HG03045 (cell line): ENCODE data around the gene HOXC13.

Experiments
- ATAC-seq: cut with Tn5 transposase; IDR thresholded peaks from one replicate; pipeline ENCODE4 v1.9.1; 2021; ENCODE audit warnings: mild to moderate bottlenecking, moderate library complexity; ENCODE audit not compliant: unreplicated experiment

Gene HOXC13

DNA sequence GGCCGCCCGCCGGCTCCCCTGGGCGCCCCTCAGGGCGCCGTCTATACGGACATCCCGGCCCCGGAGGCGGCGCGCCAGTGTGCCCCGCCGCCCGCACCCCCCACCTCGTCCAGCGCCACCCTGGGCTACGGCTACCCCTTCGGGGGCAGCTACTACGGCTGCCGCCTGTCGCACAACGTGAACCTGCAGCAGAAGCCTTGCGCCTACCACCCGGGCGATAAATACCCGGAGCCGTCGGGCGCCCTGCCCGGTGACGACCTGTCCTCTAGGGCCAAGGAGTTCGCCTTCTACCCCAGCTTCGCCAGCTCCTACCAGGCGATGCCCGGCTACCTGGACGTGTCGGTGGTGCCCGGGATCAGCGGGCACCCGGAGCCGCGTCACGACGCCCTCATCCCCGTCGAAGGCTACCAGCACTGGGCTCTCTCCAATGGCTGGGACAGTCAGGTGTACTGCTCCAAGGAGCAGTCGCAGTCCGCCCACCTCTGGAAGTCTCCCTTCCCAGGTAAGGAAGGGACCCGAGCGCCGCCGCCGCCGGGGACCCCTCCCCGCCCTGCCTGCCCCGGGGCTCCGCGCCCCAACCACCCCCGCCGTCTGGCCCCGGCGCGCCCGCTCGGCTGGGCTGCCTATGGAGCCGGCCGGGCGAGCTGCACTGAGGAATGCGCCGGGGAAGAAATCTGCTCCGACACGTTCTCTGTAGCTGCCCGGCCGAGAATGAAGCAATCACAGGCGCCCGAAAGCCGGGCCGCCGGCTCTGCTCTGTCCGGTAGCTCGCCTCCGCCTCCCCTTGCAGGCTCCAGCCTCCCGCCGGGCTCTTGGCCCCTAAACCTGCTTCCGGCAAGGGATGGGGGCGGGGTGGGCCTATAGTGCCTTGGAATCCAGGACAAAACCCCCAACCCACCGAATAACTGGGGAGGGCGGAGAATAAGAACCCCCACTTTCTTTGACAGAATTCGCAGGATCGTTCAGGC, 794 bp downstream of the HOXC13 start:
- no peak for ATAC-seq

DNA sequence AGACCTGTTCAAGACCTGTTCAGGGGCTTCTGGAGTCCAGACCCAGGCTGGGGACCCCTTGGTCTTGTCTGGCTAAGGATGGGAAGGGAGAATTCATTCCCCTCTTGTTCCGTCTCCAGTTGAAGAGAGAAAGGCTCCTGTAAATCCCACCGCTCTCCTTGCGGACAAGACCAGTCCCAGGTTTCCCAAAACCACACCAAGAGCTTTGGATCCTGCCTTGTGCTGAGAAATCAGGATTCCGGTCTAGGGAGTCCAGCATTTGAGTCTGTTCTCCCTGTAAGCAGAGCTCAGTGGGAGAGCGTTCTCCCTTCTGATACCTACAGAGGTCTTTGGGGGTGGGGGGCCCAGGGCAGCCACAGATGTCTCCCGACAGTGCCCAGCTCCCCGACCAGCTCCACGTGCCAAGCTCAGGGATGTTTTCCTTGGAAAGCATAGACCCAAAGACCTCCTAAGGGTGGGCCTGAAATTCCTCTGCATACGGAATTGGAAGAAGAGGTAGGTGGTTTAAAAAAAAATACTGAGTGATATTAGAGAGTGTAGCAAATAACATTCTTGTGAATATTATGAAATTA, 1.9 kb downstream of the HOXC13 start:
- ATAC-seq: no peak

DNA sequence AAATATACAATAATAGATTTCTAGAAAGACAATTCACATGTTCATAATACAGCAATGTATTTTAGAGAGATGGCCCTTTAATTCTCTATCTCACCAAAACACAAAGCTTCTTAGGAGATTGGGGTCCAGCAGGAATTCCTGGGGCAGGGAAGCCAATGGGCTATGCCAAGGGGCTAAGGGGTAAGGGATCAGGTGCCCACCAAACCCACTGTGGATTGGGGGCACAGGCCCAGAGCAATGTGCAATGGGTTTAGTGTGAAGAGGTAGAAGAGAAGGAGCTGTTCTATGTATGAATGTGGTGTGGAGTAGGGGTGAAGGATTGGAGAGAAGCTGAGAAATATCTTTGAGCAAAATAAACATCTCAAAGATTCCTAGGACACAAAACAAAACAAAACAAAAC, 2.6 kb downstream of the HOXC13 start:
- no peak for ATAC-seq

DNA sequence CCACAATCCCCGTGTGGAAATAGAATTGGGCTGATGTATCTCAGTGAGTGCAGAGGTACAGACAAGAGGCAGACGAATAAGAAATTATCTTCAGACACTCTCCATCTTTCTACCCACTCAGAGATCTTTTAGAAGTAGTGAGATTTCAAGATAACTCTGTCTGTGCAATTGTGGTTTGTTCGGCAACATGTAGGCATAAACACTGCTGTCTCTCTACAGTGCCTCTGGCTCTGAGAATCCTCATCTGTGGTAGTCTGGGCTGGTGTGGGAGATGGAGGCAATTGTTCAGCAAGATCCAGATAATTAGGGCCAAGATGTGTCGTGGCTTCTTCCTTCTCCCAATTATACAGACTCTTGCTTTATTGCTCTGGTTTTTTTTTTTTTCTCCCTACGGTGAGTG, 3.1 kb downstream of the HOXC13 start:
- no peak for ATAC-seq

DNA sequence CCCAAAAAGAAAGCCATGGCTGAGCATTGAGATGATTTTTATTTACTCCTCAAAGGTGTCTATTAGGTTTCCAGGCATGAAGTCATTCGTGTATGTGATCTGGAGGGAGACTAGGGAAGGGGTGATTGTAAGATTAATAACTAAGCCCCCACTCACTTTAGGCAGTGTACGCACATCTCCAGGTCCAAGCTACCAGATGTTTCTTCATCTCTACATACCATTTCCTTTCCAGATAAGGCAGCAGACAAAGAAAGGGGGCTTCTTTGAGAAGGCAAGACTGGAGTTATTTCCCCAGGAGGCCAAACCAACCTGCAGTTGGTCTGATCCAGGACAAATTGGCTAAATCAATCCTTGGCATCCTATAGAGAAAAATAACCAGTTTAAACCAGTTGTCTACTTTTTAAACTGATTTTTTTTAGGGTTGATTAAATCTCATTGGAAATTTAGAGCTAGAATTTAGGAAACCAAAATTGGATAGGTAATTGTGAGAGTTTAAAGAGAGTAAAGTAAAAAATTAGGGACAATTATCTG, 3.9 kb downstream of the HOXC13 start:
- ATAC-seq: no peak

DNA sequence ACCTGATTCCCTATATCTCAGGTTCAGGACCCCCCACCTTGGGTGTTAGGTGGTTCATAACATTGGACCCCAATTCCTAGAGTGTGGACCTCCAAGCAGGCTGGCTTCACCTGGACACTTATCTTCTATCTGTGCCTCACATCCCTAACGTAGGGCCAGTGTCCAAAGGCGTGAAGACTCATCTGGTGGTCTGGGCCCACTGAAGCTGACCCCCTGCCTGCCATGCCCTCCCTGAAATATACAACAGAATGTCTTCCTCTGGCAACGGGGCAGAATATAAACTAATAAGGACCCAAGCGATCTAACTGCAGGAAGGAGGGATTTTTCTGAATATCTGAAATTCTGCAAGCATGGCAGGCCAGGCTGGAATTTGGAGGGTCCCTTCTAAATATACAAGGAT, 5.6 kb downstream of the HOXC13 start:
- no peak for ATAC-seq

DNA sequence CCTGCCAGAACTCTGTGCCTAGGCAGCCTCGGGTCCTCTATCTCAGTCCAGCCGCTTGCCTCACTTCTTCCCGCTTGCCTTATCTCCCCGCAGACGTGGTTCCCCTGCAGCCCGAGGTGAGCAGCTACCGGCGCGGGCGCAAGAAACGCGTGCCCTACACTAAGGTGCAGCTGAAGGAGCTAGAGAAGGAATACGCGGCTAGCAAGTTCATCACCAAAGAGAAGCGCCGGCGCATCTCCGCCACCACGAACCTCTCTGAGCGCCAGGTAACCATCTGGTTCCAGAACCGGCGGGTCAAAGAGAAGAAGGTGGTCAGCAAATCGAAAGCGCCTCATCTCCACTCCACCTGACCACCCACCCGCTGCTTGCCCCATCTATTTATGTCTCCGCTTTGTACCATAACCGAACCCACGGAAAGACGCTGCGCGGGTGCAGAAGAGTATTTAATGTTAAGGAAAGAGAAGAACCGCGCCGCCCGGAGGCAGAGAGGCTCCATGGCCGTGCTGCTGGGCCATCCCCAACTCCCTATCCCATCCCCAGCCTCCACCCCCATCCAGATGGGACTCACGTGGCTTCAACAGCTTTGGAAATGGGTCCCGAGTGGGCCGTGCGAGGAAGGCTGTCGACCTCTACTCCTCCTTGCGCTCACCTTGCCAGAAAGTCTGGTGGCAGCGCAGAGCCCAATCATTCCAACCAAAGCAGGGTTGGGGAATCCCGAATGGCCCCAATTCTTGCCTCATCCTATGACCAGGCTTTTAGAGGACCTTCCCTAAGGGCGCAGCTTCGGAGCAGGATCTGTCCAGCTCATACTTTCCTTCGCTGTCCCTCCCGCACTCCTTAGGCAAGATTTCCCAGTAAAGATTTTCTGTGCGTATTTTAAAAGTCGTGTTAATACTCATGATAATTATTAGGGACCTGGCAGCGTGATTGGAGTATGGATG, 6.5 kb downstream of the HOXC13 start:
- ATAC-seq: no peak

DNA sequence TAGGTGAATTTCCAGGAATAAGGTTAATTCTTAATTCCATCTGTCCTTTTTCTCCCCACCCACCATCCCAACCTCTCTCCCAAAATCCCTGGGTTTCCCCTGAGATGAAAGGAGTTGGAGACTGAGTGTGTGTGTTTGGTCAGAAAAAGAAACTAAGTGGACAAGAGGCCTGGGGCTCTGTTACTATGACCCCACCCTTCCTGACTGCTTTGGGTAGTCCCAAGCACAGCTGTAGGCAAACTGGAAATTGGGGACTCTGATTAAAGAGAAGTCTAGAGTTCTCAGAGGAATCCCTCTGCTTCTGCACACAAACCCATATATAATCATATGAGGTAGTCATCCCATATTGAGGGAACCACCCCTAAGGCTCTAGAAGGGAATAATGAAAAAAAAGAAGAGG, 9.1 kb downstream of the HOXC13 start:
- ATAC-seq: no peak

DNA sequence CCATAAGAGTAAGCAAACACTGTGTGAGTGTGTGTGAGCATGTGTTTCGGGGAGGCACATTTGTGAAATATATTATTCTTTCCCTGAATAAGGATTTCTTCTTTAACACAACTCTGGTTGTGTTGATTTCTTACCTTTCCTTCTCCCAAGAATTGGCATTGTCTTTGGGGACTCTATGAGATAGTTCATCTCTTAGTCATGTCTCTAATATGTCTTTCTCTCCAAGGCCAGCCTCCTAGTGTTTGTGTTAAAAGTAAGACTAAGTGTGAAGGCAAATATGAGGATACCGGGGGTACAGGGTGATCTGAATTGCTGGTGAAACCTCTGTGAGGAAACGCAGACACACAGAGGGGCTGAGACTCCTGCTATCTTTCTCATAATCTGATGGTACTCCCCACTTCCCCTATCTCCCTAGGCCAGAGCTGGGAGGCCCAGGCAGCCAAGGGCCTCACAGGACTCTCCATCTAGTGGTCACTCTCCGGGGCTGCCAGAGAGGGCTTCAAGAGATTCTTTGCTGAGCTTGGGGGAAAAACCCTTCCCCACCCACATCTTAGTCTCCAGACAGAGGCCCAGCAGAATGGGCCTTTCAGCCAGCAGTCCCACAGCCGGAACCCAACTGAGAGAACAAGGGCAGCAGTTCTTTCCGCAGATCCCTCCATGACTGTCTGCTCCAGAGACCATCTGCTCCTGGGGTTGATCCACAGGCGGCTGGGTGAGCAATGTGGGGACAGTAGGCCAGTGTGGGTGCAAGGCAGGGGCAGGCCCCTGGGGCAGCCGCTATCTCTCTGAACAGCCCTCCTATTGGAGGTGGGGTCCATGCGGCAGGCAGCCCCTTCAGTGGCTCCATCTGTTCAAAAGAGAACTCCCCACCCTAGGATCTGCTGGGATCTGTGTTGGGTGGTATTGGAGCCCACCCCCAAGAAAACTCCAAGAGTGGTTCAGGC, 10.3 kb downstream of the HOXC13 start:
- ATAC-seq: no peak

DNA sequence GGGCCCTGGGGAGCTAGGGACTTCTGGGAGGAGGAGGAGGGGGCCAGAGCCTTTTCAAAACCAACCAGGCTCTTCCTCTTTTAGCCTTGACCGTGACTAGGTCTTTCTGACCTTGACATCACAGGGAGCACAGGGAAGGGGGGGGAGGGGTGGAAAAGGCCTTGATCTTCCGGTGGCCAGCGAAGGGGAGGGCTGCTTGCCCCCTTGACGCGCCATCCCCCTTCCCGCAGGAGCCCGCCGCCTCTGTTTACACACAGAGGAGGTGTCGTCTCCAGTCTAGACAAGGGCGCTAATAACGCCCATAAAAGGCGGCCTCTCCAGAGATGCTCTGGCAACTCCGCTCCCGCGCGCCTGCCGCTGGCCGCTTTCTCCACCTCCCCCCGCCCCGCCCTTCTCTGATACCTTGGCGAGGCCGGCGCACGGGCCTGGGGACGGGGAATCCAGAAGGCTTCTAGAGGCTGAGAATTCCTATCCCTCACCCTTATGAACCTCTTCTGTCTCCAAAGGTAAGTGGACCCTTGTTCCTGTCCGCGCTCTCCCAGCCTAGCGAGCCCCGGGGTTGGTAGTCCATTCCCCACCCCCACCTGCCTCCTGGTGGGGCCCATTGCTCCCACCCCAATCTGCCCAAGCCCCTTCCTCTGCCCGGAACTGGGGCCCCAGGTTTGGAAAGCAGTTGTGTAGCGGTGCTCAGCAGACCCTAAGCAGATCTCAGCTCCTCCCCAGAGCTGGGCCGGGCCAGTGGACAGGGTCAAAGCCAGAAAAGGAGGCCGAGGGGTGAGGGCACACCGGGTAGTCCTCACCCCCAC, 11.2 kb downstream of the HOXC13 start:
- ATAC-seq: no peak

DNA sequence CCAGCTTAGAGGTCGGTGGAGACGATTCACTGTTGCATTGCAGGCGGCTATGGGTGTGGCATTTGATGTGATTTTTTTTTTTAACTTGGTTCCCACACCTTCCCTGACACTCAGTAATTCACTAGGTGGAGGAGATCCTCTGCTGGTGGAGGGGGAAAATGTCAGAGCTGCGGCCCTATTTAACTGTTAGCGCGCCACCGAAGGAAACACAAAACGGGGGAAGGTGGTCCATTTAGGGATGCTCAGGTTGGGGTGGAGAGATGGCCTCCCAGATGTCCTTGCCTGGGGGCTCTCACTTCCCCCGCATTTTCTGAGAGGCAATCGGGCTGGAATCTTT, 11.8 kb downstream of the HOXC13 start:
- ATAC-seq: no peak

DNA sequence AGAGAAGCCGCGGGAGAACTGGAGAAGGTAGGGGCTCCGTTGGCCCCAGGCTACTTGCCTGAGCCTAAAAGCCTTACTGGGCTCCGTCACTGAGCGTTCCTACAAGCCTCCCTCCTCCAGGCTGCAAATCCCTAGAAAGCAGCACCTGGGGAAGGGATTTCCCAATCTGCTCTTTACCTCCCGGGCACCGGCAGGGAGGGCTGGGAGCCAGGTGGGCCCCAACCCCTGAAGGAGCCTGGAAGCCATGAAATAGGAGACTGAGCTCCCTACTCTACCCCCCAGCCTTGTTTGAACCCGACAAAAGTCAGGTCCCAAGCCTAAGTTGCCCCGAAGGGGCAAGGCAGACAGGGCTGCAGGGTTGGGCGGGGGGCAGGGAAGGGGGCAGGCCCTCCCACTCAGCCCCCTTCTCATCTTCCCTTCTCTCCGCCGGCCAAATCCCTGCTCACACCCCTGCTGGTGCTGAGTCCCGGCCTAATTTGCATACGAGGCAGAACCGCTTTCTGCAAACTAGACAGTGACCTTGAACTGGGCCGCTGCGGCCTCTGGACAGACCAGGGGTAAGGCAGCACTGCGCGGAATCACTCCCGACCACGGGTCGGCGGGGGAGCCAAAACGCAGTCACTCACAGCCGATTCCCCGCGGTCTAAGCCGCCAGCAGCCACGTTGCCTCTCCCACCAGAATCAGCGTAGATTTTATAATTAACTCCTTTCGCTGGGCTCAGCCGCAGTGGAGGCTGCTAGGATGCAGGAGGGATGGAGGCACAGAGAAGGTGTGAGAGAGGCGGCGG, 12.4 kb downstream of the HOXC13 start:
- no peak for ATAC-seq

DNA sequence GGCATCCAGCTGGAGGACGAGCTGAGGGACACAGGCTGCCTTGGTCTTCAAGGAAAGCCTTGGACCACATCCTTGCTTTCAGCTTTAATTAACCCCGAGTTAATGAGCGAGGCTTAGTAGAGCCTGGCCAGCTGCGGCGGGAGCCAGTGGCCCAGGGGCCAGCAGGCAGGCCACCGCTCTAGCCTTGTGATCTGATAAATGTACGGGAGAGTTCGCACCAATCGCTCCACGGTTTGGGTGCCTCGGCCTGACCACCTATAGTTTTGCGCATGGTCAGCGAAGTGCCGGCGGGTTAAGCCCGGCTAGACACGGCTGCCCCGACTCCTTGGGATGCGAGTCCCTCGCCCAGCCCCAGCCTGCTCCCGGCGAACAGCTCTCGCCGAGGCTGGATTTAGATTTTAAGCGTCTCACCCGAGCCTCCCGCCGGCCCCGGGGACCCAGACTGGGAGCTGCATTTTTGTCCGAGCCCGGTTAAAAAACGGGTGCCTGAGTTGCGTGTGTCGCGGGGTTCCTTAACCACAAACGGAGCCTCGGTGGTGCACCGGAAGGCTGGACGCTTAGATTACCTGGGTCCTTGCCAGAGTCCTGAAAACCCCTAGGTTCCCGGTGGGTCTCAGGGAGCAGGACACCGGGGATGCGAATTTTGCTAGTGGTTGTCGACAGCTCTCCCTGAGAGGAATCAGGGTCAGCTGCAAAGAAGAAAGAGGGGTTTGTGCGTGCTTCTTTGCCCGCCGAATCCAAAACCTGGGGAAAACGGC, 13.1 kb downstream of the HOXC13 start:
- no peak for ATAC-seq

DNA sequence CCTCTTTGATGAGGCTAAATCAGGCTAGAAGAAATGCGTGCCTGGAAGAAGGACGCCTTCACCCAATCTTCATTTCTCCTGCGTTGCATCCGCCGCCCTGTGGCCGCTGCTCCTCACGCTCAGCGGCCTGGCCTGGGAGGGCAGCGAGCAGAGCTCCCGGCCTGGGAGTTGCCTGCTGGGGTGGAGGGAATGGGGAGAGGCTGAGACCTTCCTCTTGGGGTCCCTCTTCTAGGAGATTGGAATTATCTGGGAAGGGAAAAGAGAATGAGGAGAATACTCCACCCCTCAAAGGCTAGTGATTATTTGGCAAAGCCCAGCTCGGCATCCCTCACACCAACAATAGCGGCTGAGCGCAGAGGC, 13.7 kb downstream of the HOXC13 start:
- ATAC-seq: no peak

DNA sequence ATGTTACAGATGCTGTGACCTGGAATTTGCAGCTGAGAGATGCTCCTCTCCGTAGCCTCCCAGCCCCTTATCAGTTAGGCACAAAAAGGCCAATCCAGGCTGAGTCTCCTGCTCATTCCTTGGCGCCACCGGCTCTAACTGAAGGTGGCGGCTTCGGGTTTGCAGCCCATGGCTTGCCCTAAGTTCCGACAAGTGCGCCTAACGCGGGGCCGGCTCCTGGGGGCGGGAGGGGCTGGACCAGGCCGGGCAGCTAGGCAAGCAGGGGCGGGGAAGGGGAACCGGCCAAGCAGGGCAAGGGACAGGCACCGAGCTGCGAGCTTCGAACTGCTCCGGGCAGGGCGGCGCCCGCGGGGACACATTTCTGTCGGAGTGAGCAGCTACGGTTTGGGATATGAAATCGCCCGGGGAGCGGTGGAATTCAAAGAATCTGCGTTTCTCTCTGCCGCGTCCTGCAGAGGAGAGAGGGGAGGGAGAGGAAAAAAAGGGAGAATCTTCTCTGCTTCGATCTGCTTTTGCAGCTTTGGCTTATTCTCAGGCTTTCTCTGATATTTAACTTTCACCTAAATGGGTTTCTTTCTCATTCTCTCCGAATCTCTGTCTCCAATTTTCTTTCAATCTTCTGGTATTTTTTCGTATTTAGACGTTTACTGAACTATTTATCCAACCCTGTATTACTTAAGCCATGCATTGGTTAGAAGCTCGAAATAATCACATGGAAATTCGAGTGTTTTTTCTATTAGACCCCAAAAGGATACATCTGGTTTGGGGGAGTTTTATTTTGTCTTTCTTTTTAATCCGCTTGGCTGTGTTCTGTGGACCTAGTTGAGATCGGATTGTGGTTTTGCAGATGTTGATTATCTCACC, 14.5 kb downstream of the HOXC13 start:
- no peak for ATAC-seq

DNA sequence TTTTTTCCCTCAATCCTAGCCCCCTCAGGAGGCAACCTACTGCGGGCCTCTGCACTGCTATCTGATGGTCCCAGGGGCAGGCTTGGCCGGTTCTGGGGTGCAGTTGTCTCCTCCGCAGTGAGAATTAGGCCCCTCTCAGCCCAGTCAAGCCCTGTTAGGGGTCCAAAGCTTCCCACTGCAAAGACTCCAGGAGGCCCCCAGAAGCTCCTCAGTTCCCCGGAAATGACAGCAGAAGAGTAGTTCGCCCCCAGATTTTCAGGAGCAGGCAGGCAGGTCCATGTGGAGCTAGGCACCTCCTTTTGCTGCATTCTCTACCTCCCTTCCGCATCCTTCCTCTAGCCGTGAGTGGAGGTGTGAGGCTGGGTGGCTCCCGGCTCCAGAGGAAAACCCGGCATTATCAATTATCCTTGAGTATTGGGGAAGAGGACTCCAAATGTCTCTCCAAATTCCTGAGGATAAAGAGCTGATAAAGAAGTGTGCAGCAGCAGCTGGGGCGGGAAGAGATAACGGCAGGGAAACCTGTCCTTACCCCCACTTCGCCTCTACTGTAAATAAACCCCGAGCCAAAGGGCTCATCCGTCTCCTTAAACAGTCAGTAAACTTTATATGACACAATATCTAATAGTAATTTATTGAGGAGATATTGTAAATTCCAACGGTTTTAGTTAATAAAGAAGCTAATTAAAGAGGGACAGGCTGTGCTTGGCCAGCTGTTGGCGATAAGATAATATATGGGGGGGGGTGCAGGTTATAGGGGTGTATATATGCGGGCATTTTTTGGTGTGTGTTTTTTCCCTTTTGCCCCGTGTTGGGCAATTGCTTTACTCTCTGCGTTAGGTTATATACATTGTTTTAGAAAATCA, 15.4 kb downstream of the HOXC13 start:
- ATAC-seq: no peak
